HT-29 (cell line): ENCODE measurements around the gene PPP2R5B. TPM values are rescaled to one million over a fixed set of nuclear protein-coding genes. Genes with fewer than 3 reads are reported as not detected.
A peak's percentile ranks its signal among the peaks of the same experiment; 100 is the strongest.

Source experiments
- DNase-seq: peaks from one replicate; pipeline ENCODE4 v3.0.0-alpha.2; 2015; ENCODE audit warnings: low spot score
- total RNA-seq: library from RNA; depleted of rRNA; stranded (reverse); fragments of >200 nt; shearing (Covaris generic); gene quantifications from 2 replicates; pipeline ENCODE4 v1.2.3, GENCODE V29; 2014

PPP2R5B gene
- total RNA-seq, 1 experiment from 2014 or later = 7.9 TPM

DNA sequence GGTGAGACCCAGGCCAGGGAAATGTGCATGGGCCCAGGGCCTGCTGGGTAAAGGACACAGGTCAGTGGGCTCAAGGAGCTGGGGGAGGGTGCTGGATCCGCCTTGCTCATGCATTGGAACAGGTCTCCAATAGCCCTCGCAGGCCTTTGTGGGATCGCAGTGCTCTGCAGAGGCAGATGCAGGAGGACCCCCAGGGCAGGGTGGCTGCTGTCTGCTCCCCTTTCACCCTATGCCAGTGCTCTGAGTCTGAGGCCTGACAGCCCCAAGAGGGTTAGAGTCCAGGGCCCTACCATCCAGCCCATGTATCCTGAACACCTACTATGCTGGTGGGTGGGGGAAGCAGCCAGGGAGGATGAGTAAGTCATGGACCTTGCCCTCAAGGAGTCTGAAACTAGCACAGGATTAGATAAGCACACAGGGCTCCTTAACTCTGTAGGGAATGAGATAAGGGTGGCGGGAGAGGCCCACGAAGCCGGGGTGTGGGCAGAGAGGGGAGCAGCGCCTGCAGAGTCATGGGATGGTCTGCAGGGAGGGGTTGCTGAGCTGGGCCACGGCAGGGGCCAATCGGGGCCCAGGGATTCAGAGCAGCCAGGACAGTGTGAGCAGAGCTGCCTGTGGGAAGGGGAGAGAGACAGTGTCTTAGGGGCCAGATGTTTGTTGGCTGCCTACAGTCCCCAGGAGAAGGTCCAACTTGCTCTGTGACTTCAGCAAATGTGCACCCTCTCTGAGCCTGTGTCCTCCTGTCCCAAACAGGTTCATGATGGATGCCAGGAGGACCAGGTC, 35.6 kb upstream of the PPP2R5B start:
- DNase-seq = peak; percentile 86

DNA sequence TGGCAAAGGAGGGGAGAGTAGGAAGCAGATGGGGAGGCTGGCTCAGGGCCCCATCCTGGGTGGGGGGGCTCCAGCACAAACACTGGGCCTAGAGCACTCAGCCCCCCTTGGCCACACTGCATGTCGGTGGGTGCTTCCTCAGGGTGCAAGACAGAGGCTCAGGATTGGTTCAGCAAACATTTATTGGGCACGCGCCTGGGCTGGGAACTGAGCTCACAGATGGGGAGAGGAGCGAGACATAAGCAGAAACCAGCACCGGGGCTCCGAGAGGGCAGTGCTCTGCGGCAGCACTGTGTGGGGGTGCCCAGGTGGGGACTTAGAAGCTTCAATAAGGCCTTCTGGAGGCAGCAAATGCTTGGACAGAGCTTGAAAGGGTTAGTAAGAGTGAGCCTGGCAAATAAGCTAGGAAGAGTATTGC, 34.0 kb upstream of the PPP2R5B start:
- DNase-seq = peak; percentile 33

DNA sequence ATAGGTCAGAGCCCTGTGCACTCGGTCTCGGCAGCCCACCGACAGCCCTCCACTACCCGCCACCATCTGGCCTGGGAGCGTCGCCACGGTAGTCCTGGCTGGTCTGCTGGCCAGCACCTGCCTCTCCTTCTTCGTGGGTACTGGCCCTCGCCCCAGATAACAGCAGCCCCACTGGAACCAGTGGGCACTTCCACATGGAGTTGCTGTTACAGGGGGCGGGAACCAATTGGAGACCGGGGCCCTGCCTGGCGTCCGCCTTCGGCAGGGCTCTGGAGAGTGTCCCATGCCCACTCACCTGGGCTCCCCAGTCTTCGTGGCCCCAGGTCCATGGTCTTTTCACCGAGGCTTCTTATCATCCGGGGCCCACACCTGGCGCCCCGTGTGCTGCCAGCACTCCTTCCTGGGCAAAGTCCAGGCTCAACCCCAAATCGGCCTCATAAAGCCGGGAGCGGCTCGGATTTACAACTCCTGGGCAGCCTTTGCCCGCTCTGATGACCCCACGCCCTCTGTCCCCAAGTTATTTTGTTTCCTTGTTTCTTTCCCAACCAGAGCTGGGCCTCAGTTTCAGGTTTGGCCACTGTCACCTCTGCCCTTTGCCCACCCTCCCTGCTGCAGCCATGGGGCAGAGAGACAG, 33.2 kb upstream of the PPP2R5B start:
- DNase-seq = peak; percentile 93

DNA sequence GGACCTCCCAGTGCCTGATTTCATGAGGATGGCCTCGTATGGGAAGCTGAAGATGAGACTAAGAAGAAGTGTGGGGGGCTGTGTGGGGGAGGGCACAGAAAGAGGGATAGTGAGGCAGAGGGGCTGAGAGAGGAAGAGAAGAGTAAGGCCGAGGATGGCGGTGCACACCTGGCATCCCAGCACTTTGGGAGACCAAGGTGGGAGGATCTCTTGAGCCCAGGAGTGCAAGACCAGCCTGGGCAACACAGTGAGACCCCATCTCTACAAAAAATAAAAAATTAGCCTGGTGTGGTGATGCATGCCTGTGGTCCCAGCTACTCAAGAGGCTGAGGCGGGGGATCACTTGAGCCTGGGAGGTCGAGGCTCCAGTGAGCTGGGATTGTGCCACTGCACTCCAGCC, 32.6 kb upstream of the PPP2R5B start:
- no peak for DNase-seq

DNA sequence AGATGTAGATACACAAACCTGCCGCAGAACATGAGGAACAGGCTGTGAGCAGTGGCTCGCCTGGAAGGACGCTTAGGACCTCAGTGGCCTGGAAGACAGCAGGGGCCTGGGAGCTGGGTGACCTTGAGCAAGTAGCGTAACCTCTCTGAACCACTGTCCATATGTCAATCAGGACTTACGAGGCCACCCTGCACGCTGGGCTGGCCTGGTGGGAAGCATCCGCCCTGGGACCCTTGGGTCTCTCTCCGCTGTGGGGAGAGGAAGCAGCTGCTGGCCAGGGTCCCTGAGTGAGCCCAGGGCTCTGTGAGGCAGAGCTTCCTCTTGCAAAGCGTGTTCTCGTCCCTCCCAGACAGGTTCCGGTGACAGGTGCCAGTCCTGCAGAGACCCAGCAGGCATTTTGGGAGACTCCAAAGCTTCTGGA, 32.1 kb upstream of the PPP2R5B start:
- peak; percentile 53 for DNase-seq

DNA sequence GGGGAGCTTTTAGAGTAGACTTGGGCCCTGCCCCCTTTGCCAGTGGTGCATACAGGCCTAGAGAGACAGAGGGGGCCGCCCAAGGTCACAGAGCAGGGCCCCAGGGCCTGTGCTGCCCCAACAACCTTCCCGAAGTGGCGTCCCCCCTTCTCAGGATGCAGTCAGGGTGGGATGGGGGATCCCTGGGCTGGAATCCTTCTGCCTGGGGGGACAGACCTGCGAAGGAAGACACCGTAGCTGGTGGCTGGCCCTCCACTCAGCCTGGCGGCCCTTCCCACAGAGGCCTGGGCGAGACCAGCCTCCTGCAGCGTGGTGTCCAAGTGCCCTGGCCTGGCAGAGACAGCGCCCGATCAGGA, 31.7 kb upstream of the PPP2R5B start:
- DNase-seq = no peak

DNA sequence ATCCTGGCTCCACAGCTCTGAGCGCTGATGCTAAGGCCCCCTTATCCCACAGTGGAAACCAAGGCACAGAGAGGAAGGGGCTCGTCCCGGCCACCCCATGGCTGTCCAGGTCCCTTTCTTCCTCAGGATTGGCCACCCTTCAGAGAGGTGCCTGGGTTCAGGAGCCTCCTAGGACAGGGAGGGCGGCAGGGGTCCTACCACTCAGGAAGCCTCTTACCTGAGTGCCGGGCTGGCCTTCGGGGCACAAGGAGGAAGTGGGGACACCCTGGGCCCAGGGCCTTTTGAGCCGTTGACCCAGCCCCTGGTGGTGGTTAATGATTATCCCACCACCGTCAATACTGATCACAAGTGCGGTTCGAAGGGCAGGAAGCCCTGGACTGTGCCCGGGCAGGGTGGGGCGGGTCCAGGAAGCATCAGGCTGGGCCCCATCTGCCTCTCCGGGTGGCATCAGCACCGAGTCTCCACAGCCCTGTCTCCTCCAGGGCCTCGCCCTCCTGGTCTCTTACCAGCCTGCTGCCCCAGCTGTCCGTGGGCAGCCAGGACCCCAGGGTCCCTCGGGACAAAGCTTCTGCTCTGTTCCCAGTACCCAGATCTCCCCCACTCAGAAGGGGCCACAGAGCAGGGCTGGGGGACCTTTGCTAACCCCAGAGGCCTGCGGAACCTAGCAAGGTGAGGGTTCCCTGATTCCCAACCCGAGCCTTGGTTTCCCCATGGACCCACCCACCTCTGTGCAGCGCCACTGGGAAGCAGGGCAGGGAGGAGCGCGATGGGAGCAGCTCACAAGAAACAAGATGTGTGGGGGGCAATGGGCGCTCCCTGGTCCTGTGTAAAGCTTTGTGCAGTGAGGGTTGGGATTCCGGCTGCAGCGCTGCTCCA, 31.1 kb upstream of the PPP2R5B start:
- peak; percentile 91 for DNase-seq

DNA sequence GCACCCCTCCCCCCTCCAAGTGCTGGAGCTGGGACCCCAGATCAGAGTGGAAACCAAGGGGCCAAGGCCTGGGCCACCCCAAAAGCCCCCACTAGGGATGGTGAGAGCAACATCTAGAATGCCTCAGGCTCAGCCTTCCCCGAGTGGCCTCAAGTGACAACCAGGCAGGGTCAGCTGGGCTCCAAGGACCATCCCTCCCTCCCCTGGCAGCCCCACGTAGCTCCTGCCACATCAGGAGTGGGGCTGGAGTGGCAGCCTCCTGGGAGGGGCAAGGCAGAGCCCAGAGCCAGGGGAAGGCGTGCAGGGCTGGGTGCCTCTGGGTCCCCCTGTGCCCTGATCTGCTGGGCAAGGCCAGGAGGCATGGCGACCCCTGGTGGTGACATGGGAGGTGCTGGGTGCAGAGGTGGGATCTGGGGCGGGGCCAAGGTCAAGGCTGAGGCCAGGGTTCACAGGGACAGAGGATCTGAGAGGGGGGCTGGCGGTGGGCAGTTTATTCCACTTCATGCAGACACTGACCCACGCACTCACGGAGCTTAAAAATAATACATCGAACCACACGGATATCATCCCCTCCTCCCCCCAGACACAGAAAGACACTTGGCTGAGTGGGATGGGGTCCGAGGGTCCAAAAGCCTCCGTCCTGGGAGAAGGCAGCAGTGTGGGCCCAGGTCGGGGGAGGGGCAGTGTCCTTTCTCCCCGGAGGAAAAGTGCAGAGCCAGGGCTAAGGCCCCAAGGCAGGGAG, 30.2 kb upstream of the PPP2R5B start:
- peak; percentile 93 for DNase-seq

DNA sequence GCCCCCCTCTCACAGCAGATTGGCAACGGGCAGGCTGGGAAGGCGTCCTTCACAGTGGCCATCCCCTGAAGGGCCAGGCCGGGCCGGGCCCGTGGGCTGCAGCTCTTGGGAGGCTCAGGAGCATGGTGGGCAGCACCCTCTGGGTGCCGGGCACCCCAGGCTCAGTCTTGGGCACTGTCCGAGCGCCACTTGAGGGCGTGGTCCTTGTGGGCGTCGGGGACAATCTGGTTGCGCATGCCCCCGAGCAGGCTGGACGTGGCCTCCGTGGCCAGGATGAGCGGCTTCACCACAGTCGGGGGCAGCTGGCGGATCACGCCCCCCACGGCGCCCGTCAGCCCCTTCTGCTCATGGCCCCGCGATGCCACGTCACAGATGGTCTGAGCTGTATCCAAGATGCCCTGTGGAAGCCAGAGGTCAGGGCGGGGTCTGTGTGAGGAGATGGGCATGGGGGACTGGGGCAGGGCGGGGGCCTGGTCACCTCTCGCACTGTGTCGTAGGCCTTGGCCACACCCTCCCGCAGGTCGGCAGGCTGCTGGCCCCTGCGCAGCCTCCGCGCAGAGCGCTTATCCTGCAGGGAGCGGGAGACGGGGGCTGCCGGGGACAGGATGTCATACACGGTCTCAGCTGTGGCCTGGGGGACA, 29.6 kb upstream of the PPP2R5B start:
- no peak for DNase-seq

DNA sequence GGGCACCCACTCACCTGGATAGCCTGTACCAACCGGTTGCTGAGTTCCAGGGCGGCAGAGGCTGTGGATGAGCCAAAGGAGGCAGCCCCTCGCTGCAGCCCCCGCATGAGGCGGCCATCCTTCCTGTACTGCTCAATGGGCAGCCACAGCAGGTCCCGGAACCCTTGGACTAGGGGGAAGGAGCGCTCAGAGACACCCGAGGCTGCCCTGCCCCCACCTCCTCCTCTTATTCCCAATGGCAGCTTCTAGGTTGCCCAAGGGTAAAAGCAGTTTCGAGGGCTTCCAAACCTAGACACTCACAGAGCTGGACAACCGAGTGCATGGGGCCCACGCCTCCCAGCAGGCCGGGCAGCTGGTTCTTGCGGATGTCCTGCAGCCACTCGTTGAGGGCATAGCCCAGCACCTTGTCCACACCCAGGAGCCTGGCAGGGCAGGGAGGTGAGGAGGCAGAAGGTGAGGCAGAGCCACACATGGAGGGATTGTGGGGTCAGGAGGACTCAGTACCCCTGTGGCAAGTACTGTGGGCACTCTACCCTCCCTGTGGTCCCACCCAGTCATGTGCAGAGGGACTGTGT, 28.0 kb upstream of the PPP2R5B start:
- DNase-seq = no peak

DNA sequence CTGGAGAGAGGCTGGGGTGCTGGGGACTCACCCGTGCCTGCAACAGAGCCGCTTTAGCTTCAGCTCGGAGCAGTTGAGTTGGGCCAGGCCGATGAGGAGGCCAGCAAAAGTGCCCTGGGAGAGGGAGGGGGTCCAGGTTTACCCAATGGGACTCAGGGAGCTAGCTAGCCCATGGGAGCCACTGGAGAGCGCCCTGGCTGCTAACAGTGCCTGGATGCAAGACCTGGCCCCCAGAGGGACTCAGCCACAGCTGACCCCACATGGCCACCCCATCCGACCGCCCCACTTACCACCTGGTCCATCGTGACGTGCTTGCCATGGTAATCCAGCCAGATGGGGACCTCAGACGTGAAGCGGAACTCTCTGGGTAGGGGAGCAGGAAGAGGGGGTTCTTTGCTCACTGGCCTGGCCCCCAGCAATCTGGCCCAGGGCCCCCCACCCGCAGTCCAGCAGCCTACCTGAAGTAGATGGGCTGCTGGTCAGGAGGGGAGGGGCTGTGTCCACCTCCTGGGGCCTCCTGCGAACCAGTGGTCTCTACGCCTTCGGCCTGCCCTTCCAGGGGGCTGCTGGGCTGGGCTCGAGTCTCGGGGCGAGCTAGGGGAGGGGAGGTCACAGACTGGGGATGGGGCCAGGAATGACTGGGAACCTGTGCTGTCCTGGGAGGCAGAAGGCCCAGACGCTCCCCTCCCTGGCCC, 27.0 kb upstream of the PPP2R5B start:
- DNase-seq = no peak

DNA sequence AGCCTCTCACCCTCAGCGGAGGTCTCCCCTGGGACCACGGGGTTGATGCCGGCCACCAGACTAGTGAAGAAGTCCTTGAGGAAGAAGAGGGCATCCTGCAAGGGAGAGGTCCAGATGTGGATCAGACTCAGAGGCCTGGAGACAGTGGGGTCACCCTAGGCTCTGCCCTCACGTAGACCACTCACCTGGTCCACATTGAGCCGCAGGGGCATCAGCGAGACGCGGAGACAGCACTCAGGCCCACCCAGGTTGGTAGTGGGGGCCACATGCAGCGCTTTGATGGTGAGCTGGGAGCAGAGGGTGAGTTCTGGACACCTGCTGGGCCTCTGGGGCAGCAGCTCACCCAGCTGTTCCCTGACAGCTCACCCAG, 26.4 kb upstream of the PPP2R5B start:
- DNase-seq = no peak

DNA sequence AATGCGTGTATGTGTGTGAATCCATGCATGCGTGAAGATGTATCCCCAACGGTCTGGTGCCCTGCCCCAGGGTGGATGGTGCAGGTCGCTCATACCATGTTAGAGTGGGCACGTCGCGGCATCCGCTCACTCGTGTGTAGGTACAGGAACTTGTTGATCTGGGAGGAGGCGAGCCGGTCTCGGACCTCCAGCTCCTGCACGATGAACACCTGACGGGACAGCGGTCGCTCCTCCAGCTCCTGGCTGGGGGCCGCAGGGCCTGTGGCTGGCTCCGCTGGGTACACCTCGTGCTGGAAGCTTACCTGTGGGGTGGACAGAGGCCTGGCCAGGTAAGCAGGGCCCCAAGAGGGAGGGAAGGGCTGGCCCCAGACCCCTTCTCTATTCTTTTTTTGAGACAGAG, 25.9 kb upstream of the PPP2R5B start:
- no peak for DNase-seq

DNA sequence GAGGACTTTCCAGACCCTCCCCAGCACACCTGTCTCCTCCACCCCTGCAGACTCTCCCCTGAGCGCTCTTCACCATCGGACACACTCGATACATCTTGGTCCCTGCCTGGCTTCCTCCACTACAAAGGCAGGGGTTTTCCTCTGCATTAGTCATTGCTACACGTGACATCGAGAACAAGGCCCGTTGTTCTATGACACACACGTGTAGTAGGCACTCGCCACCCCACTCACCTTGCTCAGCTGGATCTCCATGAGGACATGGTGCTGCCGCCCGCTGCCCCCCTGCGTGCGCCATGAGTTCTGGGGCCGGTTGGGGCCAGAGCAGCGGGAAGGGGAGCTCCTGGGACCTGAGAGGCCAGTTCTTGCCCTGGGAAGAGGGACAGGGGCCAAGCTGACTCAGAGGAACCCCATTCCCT, 24.2 kb upstream of the PPP2R5B start:
- DNase-seq = peak; percentile 75

DNA sequence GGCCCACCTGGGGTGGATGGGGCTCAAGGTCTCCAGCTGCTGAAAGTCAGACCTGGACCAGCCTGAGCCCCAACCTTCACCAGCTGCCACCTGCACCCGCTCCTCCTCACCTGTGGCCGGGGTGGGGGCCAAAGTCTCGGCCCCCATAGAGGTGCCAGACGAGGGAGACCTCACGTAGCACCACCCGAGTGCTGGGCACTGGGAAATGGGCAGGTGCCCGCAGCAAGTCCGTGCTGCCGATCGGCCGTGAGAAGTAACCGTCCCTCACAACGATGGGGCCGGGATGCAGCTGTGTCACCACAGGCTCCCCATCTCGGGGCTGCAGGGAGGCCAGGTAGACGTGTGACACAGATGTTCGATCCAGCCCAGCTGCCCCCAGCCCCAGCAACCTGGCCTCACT, 23.7 kb upstream of the PPP2R5B start:
- DNase-seq = no peak

DNA sequence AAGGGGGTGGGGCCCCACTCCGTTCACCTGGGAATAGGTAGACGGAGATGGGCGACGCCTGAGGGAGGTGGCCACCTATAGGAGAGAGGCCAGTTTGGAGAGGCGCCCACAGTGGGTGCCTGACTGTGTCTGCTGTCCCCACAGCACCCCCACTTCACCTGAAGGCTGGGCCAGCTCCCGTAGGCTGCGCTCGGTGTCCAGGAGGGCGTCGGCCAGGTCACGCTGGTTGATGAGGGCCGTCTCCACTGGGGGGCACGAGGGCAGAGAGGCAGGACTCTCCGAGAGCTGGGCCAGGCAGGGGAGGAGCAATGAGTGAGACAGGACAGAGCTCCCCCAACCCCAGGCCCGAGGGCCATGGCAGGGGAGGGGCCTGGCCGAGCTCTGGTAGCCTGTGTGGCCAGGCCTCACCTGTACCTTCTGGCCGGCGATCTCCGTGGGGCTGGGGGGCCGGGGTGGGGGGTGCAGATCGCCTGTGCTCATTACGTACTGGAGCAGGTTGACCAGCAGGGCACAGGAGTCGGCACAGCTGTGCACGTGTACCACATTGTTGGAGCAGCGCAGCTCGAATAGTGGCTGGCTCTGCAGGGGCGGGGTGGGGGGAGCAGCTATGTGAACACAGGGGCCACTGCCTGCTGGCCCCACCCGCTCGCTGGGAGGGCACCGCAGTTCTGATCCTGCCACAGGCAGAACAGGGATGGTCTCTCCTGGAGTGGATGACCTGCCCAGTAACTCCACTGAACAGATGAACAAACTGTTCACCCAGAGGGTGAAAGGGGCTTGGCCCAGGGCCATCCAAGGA, 22.2 kb upstream of the PPP2R5B start:
- DNase-seq = no peak

DNA sequence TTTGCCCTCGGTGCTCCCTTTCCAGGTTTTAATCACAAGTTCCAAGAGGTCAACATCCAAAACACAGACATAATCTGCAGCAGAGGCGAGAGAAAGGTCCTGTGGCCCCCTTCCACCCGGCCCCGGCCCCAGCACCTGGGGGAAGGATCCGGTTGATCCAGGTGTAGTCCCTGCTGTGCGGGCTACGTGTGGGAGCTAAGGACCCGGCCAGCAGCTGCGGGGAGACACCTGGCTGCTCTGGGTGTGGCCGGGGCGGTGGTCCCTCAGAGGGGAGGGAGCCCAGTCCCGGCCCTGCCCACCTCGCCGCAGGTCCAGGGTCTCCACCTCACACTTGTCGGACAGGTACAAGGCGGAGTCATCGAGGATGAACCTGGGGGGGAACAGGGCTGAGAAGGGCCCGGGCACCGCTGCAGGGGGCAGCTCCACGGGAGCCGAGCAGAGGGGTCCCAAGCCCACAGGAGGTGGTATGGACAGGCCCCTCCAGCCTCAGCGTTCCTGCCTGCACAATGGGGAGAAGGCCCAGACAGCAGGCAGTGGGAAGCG, 21.1 kb upstream of the PPP2R5B start:
- DNase-seq = no peak

DNA sequence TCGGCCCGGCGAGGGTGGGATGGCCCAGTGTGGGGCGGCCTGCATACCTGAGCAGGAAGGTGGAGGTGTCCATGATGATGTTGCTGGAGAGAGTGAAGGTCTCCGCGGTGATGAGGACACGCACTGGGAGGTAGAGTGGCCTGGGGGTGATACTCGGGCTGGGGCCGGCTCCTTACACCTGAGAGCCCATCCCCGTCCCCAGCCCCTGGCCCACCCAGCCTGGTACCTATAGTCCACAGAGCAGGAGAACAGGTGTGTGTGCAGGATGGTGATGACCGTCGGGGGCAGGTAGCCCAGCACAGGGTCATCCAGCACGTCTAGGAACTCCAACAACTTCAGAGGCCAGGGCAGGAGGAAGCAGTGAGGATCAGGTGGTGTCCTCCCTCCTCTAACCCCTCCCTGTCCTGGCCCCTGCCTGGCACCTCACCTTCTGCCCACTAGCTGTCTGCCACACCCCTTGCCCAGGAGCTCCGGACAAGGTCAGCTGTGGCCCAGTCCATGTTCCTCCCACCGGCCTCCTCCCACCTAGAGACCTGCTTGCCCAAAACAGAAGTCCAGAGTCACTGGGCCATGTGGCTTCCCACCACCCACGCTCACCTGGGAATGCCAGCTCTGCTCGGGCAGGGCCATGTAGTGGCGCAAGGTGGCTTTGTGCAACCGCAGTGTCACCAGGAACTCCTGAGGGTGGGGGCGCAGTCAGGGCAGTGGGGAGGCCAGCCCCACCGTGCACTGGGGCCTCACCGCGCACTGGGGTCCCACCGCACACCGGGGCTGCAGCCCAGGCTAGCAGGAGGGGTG, 18.8 kb upstream of the PPP2R5B start:
- DNase-seq = no peak
